Measurements from ENCODE around the gene GJB4.
A peak's percentile ranks its signal among the peaks of the same experiment; 100 is the strongest.

The GJB4 gene

GRCh38 chr1:34792868-34793727 is 33.6 kb downstream of the GJB4 start, which contains the start of gene GJA4:
GJA4 (plus strand) TSS chr1:34792999; CDS start chr1:34794214, 1,215 bp downstream.
- TF ChIP-seq CTCF (IDR thresholded peaks at IDR 0.05; ENCODE audit: extremely low read depth, missing control alignments): no peak
- DNase-seq (ENCODE audit: low spot score): no peak

DNA sequence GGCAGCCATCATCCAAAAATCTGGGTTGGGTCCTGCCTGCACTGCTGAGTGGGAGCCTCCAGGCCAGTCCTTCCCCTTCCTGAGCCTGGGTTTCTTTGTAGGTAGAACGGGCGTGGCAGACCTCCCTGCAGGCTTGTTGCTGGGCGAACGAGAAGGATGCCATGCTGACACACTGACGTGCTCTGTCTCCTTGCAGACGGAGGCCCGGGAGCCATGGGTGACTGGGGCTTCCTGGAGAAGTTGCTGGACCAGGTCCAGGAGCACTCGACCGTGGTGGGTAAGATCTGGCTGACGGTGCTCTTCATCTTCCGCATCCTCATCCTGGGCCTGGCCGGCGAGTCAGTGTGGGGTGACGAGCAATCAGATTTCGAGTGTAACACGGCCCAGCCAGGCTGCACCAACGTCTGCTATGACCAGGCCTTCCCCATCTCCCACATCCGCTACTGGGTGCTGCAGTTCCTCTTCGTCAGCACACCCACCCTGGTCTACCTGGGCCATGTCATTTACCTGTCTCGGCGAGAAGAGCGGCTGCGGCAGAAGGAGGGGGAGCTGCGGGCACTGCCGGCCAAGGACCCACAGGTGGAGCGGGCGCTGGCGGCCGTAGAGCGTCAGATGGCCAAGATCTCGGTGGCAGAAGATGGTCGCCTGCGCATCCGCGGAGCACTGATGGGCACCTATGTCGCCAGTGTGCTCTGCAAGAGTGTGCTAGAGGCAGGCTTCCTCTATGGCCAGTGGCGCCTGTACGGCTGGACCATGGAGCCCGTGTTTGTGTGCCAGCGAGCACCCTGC is 34.7 kb downstream of the GJB4 start:
- no peak for TF ChIP-seq CTCF (IDR thresholded peaks at IDR 0.05; ENCODE audit: extremely low read depth, missing control alignments)
- DNase-seq (ENCODE audit: low spot score): no peak

- TF ChIP-seq CTCF (IDR thresholded peaks at IDR 0.05; ENCODE audit: extremely low read depth, missing control alignments): no peak
- no peak for DNase-seq (ENCODE audit: low spot score)
Observed at GRCh38 chr1:34794790-34795180, 35.2 kb downstream of the GJB4 start.

DNA sequence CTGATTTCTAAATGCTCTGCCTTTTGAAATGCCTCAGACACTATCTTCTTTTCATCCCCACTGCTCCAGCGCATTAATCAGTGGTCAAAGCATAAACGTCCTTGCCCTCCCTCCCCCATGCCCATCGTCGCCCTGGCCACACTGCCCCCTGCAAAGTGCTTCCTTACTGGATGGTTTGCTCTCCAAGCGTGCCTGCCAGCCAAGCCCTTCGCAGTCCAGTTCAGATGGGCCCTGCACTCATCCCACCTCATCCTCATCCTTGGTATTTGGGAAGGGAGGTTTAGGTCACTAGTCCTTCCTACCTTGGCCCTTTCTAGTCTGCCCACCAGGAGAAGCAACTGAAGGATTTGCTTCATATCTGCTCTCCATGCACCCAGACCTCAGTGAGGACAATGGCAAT is 36.4 kb downstream of the GJB4 start:
- no peak for DNase-seq (ENCODE audit: low spot score)
- no peak for TF ChIP-seq CTCF (IDR thresholded peaks at IDR 0.05; ENCODE audit: extremely low read depth, missing control alignments)

DNA sequence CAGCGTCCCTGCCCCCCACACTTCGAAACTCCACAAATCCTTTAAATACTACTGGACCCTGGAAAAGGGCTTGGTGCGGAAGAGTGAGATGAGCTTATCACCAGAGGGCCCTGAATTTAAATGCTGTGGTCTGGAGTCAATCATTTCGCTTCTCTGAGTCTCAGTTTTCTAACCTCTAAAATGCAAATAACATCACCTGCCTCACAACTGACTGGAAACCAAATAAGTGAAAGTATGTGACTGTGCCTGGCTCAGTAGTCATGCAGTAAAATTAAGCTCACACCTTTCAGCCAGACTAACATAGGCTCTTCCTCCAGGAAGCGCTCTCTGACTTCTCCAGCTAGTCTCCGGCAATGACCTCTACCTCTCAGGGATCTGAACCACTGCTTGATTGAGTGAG is 37.5 kb downstream of the GJB4 start:
- TF ChIP-seq CTCF (IDR thresholded peaks at IDR 0.05; ENCODE audit: extremely low read depth, missing control alignments): no peak
- peak; percentile 65 for DNase-seq (ENCODE audit: low spot score)

DNA sequence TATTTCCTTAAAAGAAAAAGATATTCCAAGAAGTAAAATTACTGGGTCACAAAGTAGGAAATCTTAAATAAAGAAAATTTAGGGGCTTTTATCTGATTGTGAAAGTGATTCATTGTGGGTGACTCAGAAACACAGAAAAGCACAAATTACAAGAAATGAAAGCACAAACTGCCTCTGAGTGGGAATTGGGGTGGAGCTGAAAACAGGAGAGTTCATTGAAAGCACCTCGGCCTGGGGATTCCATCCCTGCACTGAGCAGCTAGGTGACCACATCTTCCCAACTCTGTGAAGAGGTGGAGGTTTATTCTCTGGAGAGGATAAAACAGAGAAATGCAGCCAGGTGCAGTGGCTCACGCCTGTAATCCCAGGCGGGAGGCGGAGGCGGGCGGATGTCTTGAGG is 40.7 kb downstream of the GJB4 start:
- no peak for TF ChIP-seq CTCF (IDR thresholded peaks at IDR 0.05; ENCODE audit: extremely low read depth, missing control alignments)
- no peak for DNase-seq (ENCODE audit: low spot score)

GRCh38 chr1:34803770-34804169 is 44.2 kb downstream of the GJB4 start:
- no peak for DNase-seq (ENCODE audit: low spot score)
- no peak for TF ChIP-seq CTCF (IDR thresholded peaks at IDR 0.05; ENCODE audit: extremely low read depth, missing control alignments)
